ENCODE measurements around the gene CEACAM16.

CEACAM16 gene

GRCh38 chr19:44747739-44748425 lies 48.9 kb downstream of the CEACAM16 start:
- no peak for DNase-seq

- no peak for DNase-seq
Observed at GRCh38 chr19:44748426-44749254, 49.7 kb downstream of the CEACAM16 start, which contains the start of gene BCL3. TSS of gene BCL3 (plus strand) at chr19:44748708. CDS start at chr19:44748791, 83 bp downstream.

GRCh38 chr19:44749292-44749691 lies 50.3 kb downstream of the CEACAM16 start:
- DNase-seq: no peak

- no peak for DNase-seq
Observed at GRCh38 chr19:44749994-44750393, 51.0 kb downstream of the CEACAM16 start.

GRCh38 chr19:44752123-44752815 lies 53.3 kb downstream of the CEACAM16 start:
- no peak for DNase-seq

- DNase-seq: peak; percentile 54
Observed at GRCh38 chr19:44752816-44753625, 54.1 kb downstream of the CEACAM16 start.

- DNase-seq: no peak
Observed at GRCh38 chr19:44753626-44753931, 54.6 kb downstream of the CEACAM16 start.

- DNase-seq: no peak
Observed at GRCh38 chr19:44753932-44754749, 55.2 kb downstream of the CEACAM16 start.

- no peak for DNase-seq
Observed at GRCh38 chr19:44754750-44755080, 55.8 kb downstream of the CEACAM16 start.

- no peak for DNase-seq
Observed at GRCh38 chr19:44755219-44755618, 56.3 kb downstream of the CEACAM16 start.

GRCh38 chr19:44756089-44756562 lies 57.2 kb downstream of the CEACAM16 start:
- DNase-seq: no peak

GRCh38 chr19:44757057-44757734 lies 58.2 kb downstream of the CEACAM16 start:
- DNase-seq: peak; percentile 68

GRCh38 chr19:44757735-44758505 lies 59.0 kb downstream of the CEACAM16 start:
- DNase-seq: peak; percentile 83

GRCh38 chr19:44758596-44758995 lies 59.6 kb downstream of the CEACAM16 start:
- DNase-seq: no peak

- no peak for DNase-seq
Observed at GRCh38 chr19:44759083-44759804, 60.3 kb downstream of the CEACAM16 start.

Measured in retina (tissue), 1 donor.